GM18870 (cell line): ENCODE measurements around the gene JADE2.

Source experiments
- ATAC-seq: cut with Tn5 transposase; IDR thresholded peaks from one replicate; pipeline ENCODE4 v1.9.1; 2021; ENCODE audit warnings: moderate library complexity; ENCODE audit not compliant: unreplicated experiment

The JADE2 gene

GRCh38 chr5:134529460-134529859 is 4.0 kb downstream of the JADE2 start:
- ATAC-seq = no peak

GRCh38 chr5:134530301-134531077 is 5.0 kb downstream of the JADE2 start:
- no peak for ATAC-seq

GRCh38 chr5:134533115-134533815 is 7.8 kb downstream of the JADE2 start:
- no peak for ATAC-seq

- no peak for ATAC-seq
Measured at GRCh38 chr5:134534058-134534725, 8.7 kb downstream of the JADE2 start.

- no peak for ATAC-seq
Measured at GRCh38 chr5:134534726-134535110, 9.2 kb downstream of the JADE2 start.

GRCh38 chr5:134536876-134537275 is 11.4 kb downstream of the JADE2 start:
- no peak for ATAC-seq

GRCh38 chr5:134537297-134537696 is 11.8 kb downstream of the JADE2 start:
- no peak for ATAC-seq

- no peak for ATAC-seq
Measured at GRCh38 chr5:134538296-134538695, 12.8 kb downstream of the JADE2 start.

- no peak for ATAC-seq
Measured at GRCh38 chr5:134539732-134540131, 14.3 kb downstream of the JADE2 start.

GRCh38 chr5:134540747-134541733 is 15.6 kb downstream of the JADE2 start:
- peak; percentile 35 for ATAC-seq

GRCh38 chr5:134541736-134542376 is 16.4 kb downstream of the JADE2 start:
- no peak for ATAC-seq

GRCh38 chr5:134543820-134544614 is 18.5 kb downstream of the JADE2 start:
- ATAC-seq = peak; percentile 44

GRCh38 chr5:134545070-134545868 is 19.8 kb downstream of the JADE2 start:
- no peak for ATAC-seq

GRCh38 chr5:134547066-134547465 is 21.6 kb downstream of the JADE2 start:
- ATAC-seq = no peak

GRCh38 chr5:134547579-134547978 is 22.1 kb downstream of the JADE2 start:
- ATAC-seq = no peak

GRCh38 chr5:134547999-134548658 is 22.7 kb downstream of the JADE2 start:
- ATAC-seq = no peak

GRCh38 chr5:134549714-134550113 is 24.2 kb downstream of the JADE2 start:
- no peak for ATAC-seq
